ENCODE results near the gene KCNK17. TPM values are rescaled to one million over a fixed set of nuclear protein-coding genes. Genes with fewer than 3 reads are reported as not detected.

The KCNK17 gene
- total and polyA plus RNA-seq, 8 donors, result 0.15 to 1.1 (median 0.57) TPM; not detected in 4

DNA sequence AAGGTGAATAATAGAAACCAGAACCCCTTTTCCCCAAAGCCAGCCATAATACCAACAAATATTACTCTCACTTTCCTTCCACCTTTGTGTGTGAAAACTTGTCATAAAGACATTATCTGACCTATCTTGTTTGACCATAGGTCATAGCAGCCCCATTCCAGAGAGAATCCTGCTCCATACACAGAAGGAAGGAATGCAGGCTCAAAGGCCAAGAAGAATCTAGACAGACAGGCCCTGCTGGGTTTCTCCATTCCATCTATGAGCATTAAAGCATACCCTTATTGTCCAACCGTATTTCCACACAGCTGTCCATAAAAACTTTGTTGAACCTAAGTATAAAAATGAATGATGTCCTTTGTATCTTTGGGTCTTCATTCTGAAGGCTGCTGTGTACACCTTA lies 44.3 kb downstream of the KCNK17 start:
- TF ChIP-seq, protein P1, sequence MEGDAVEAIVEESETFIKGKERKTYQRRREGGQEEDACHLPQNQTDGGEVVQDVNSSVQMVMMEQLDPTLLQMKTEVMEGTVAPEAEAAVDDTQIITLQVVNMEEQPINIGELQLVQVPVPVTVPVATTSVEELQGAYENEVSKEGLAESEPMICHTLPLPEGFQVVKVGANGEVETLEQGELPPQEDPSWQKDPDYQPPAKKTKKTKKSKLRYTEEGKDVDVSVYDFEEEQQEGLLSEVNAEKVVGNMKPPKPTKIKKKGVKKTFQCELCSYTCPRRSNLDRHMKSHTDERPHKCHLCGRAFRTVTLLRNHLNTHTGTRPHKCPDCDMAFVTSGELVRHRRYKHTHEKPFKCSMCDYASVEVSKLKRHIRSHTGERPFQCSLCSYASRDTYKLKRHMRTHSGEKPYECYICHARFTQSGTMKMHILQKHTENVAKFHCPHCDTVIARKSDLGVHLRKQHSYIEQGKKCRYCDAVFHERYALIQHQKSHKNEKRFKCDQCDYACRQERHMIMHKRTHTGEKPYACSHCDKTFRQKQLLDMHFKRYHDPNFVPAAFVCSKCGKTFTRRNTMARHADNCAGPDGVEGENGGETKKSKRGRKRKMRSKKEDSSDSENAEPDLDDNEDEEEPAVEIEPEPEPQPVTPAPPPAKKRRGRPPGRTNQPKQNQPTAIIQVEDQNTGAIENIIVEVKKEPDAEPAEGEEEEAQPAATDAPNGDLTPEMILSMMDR (IDR thresholded peaks at IDR 0.05), result no peak
- no peak for TF ChIP-seq POLR2AphosphoS5 (IDR thresholded peaks at IDR 0.05)
- TF ChIP-seq POLR2A (IDR thresholded peaks at IDR 0.05), result no peak
- no peak for TF ChIP-seq EP300 (IDR thresholded peaks at IDR 0.05)
- DNase-seq, result no peak
- 75 to 92% (median 88%) methylated on average over 1 of the region's 1 CpG for WGBS, 5 donors
- Histone ChIP-seq H3K4me1 (peaks cover 0 to 5% (median 0%) of the 10 kb centered on the region in 4 donors), H3K36me3 (no peaks in the 10 kb centered on the region), H3K27me3 (no peaks in the 10 kb centered on the region), H3K27ac (no peak overlapping the region), H3K4me3 (no peak overlapping the region), H3K9me3 (no peaks in the 10 kb centered on the region)
- intact Hi-C loops (cut with DNase I; ENCODE audit: low total_unique reads), result no loop called here

DNA sequence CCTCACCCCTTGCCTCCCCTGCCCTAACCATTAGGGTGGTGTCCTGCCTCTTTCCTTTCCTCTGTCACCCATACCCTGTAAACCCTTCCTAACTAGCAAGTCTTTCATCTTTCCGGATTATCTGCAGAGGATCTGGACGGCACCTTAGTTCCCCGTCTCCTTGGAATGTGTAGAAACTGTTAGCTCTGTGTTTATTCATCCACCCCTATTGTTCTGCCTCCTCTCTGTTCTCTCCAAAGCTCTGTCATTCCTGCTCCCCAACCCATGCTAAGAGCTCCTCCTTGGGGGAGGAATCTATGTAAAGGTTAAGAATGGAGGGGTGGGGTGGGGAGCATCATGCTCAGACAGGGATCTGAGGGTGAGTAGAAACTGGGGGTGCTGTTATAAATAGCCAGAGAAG lies 45.5 kb downstream of the KCNK17 start:
- no peak for TF ChIP-seq POLR2AphosphoS5 (IDR thresholded peaks at IDR 0.05)
- no peak for TF ChIP-seq EP300 (IDR thresholded peaks at IDR 0.05)
- no peak for TF ChIP-seq POLR2A (IDR thresholded peaks at IDR 0.05)
- TF ChIP-seq, protein P1 (IDR thresholded peaks at IDR 0.05), result no peak
- intact Hi-C loops (cut with DNase I; ENCODE audit: low total_unique reads), result no loop called here
- WGBS, 5 donors, result 65 to 80% (median 77%) methylated on average over 3 of the region's 3 CpGs
- no peak for DNase-seq
- no peak overlapping the region for H3K4me3 ChIP-seq
- peaks cover 0 to 2% (median 1%) of the 10 kb centered on the region in 4 donors for H3K4me1 ChIP-seq
- no peaks in the 10 kb centered on the region for H3K36me3 ChIP-seq
- H3K27ac ChIP-seq, result no peak overlapping the region
- H3K27me3 ChIP-seq, result no peaks in the 10 kb centered on the region
- no peaks in the 10 kb centered on the region for H3K9me3 ChIP-seq

DNA sequence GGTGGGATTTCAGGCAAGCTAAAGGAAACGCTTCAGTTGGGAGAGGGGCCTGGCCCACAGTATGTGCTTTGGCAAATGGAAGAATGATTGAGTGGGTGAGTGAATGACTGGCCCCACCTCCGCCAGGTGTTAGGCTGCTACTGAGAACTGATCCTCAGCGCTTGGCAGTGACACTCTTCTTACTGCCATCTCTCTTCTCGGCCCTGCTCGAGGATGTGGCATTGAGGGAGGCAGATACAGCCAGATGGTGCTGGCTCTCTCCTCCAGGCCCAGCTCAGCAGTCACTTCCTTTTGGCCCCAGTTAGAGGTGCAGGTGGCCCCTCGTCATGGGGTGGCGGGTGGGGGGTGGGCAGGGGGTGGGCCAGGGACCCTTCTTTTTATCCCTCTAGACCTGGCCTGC lies 46.0 kb downstream of the KCNK17 start:
- DNase-seq, result no peak
- intact Hi-C loops (cut with DNase I; ENCODE audit: low total_unique reads), result no loop called here
- Histone ChIP-seq H3K4me1 (peaks cover 0 to 7% (median 5%) of the 10 kb centered on the region in 4 donors), H3K4me3 (no peak overlapping the region), H3K9me3 (no peaks in the 10 kb centered on the region), H3K27ac (no peak overlapping the region), H3K36me3 (no peaks in the 10 kb centered on the region), H3K27me3 (no peaks in the 10 kb centered on the region)
- 85 to 91% (median 88%) methylated on average over 3 to 7 of the region's 7 CpGs for WGBS, 5 donors
- TF ChIP-seq, protein P1 (IDR thresholded peaks at IDR 0.05), result no peak
- no peak for TF ChIP-seq POLR2A (IDR thresholded peaks at IDR 0.05)
- TF ChIP-seq EP300 (IDR thresholded peaks at IDR 0.05), result no peak
- TF ChIP-seq POLR2AphosphoS5 (IDR thresholded peaks at IDR 0.05), result no peak

DNA sequence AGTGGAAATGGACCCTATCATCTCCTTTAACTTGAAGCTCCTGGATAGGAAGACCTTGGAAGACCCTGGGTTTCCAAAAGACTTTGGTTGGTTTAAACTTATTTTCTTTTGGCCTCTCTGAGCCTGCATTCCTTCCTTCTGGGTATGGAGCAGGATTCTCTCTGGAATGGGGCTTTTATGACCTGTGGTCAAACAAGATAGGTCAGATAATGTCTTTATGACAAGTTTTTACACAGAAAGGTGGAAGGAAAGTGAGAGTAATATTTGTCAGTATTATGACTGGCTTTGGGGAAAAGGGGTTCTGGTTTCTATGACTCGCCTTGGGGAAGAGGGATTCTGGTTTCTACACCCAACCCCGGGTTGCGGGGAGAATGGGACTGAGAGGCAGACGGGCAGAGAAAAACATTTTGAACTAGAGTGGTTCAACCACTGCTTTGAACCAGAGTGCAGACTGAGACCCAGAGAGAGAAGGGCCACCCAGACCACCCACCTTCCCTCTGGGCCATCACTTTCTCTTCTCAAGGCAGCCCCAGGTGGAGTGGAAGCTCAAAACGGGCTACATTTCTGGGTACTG lies 47.4 kb downstream of the KCNK17 start:
- Histone ChIP-seq H3K9me3 (no peaks in the 10 kb centered on the region), H3K4me3 (no peak overlapping the region), H3K27me3 (peaks cover 0 to 2% (median 0%) of the 10 kb centered on the region in 3 donors), H3K4me1 (peaks cover 0 to 8% (median 5%) of the 10 kb centered on the region in 4 donors), H3K27ac (no peak overlapping the region), H3K36me3 (no peaks in the 10 kb centered on the region)
- no peak for DNase-seq
- intact Hi-C loops (cut with DNase I; ENCODE audit: low total_unique reads), result no loop called here
- TF ChIP-seq POLR2A (IDR thresholded peaks at IDR 0.05), result no peak
- TF ChIP-seq POLR2AphosphoS5 (IDR thresholded peaks at IDR 0.05), result no peak
- TF ChIP-seq, protein P1 (IDR thresholded peaks at IDR 0.05), result no peak
- no peak for TF ChIP-seq EP300 (IDR thresholded peaks at IDR 0.05)
- 82 to 93% (median 89%) methylated on average over 5 of the region's 5 CpGs for WGBS, 5 donors

All from stomach (tissue), 9 donors.